K562 (cell line): Measurements from ENCODE around the gene NDUFV3. TPM values are rescaled to one million over a fixed set of nuclear protein-coding genes. Genes with fewer than 3 reads are reported as not detected.
A peak's percentile ranks its signal among the peaks of the same experiment; 100 is the strongest.
"Not testable (repeated sequence)": the region's sequence is repeated elsewhere in the genome, so short reads cannot be mapped to it uniquely, and the experiment has no call there.

Experiments
- ARID1B ChIP-seq: fragments of 450-650 bp; IDR thresholded peaks from 2 replicates; pipeline ENCODE4 v1.6.1; 2016; ENCODE audit warnings: antibody characterized with exemption, mild to moderate bottlenecking, inconsistent platforms
- CBFA2T2 ChIP-seq: fragments of 450-650 bp; conservative IDR thresholded peaks from 2 replicates; pipeline ENCODE4 v1.6.1; 2017; ENCODE audit warnings: mild to moderate bottlenecking
- GATAD2A ChIP-seq: fragments of 450-650 bp; IDR thresholded peaks from 2 replicates; pipeline ENCODE4 v1.6.1; 2017
- MTF1 ChIP-seq: fragments of 250-450 bp; sonication (Bioruptor Pico); IDR thresholded peaks from 2 replicates; pipeline ENCODE4 v1.9.0; 2021; ENCODE audit warnings: moderate library complexity, mild to moderate bottlenecking, inconsistent platforms, borderline replicate concordance
- NR2C1 ChIP-seq, 2 experiments: fragments of 450-650 bp; IDR thresholded peaks; 2 replicates each; pipeline ENCODE4 v1.6.1; 2017; ENCODE audit warnings: mild to moderate bottlenecking in 2 of 2, antibody characterized with exemption in 1 of 2, inconsistent platforms in 1 of 2, missing compliant biosample characterization in 1 of 2, missing genetic modification characterization in 1 of 2
- PHTF2 ChIP-seq: fragments of 250-450 bp; sonication (Bioruptor Pico); IDR thresholded peaks from 2 replicates; pipeline ENCODE4 v1.5.0; 2021; ENCODE audit warnings: mild to moderate bottlenecking
- PTRF ChIP-seq: fragments of 450-650 bp; IDR thresholded peaks from 2 replicates; pipeline ENCODE4 v1.6.1; 2016; ENCODE audit warnings: mild to moderate bottlenecking, missing genetic modification characterization, missing compliant biosample characterization
- PTTG1 ChIP-seq: fragments of 450-650 bp; IDR thresholded peaks from 2 replicates; pipeline ENCODE4 v1.6.1; 2016; ENCODE audit warnings: low read depth, mild to moderate bottlenecking, missing genetic modification characterization, missing compliant biosample characterization
- RHOXF2B ChIP-seq: fragments of 250-450 bp; sonication (Bioruptor Pico); conservative IDR thresholded peaks from 2 replicates; pipeline ENCODE4 v1.5.1; 2021
- TAF7 ChIP-seq: fragments of 450-650 bp; IDR thresholded peaks from 2 replicates; pipeline ENCODE4 v1.6.1; 2016; ENCODE audit warnings: missing genetic modification characterization, missing compliant biosample characterization
- ZKSCAN8 ChIP-seq: fragments of 200-800 bp; sonication (Bioruptor generic); IDR thresholded peaks from 2 replicates; pipeline ENCODE4 v1.6.1; 2016; ENCODE audit warnings: missing genetic modification characterization, missing compliant biosample characterization
- ZNF175 ChIP-seq: fragments of 200-800 bp; sonication (Bioruptor generic); IDR thresholded peaks from 2 replicates; pipeline ENCODE4 v1.6.1; 2016; ENCODE audit warnings: low read depth, mild to moderate bottlenecking, missing genetic modification characterization, missing compliant biosample characterization
- ZNF239 ChIP-seq: fragments of 250-450 bp; sonication (Bioruptor Pico); IDR thresholded peaks from 2 replicates; pipeline ENCODE4 v1.4.0; 2020; ENCODE audit warnings: mild to moderate bottlenecking
- ZNF41 ChIP-seq: fragments of 250-450 bp; sonication (Bioruptor Pico); conservative IDR thresholded peaks from 2 replicates; pipeline ENCODE4 v1.4.0; 2020; ENCODE audit warnings: mild to moderate bottlenecking
- ZNF583 ChIP-seq: fragments of 250-450 bp; sonication (Bioruptor Pico); IDR thresholded peaks from 2 replicates; pipeline ENCODE4 v1.4.0; 2020
- ZNF644 ChIP-seq: fragments of 200-800 bp; sonication (Bioruptor generic); IDR thresholded peaks from 2 replicates; pipeline ENCODE4 v1.6.1; 2016; ENCODE audit warnings: low read depth, missing genetic modification characterization, missing compliant biosample characterization
- polyA plus RNA-seq, 8 experiments: library from polyadenylated mRNA; depleted of rRNA in 4 of 8; stranded (reverse) in 5 of 8; unstranded in 3 of 8; fragments of >200 nt; fragmentation: Nextera tagmentation in 2 of 8; fragmentation: Illumina TruSeq in 1 of 8; extraction: Ambion mirVana in 2 of 8; extraction: Trizol in 1 of 8; gene quantifications; 2 replicates each; pipeline versions ENCODE4 v1.2.1 to v1.2.3, GENCODE V29; 2011 to 2014; ENCODE audit warnings: inconsistent platforms in 1 of 8, missing spikeins in 1 of 8
- total RNA-seq, 7 experiments: library from RNA; depleted of rRNA in 6 of 7; stranded (reverse); fragments of >200 nt in 6 of 7; fragmentation: Illumina TruSeq in 2 of 7; extraction: Trizol in 2 of 7; gene quantifications; 2 replicates each; pipeline versions ENCODE4 v1.2.1 to v1.2.3, GENCODE V29; 2011 to 2021; ENCODE audit warnings: low replicate concordance in 1 of 7
- TF ChIP-seq, protein P1 (sequence below), 2 experiments: fragments of 250-450 bp in 1 of 2; fragments of 450-650 bp in 1 of 2; sonication (Bioruptor Pico) in 1 of 2; IDR thresholded peaks; 2 replicates each; pipeline versions ENCODE4 v1.6.1 to v1.8.0; 2016 to 2021; ENCODE audit warnings: mild to moderate bottlenecking in 2 of 2, moderate library complexity in 2 of 2, missing compliant biosample characterization in 1 of 2, missing genetic modification characterization in 1 of 2
- TF ChIP-seq, protein P2 (sequence below): fragments of 250-450 bp; sonication (Bioruptor Pico); IDR thresholded peaks from 2 replicates; pipeline ENCODE4 v1.5.0; 2021
- TF ChIP-seq, protein P3 (sequence below): fragments of 250-450 bp; sonication (Bioruptor Pico); IDR thresholded peaks from 2 replicates; pipeline ENCODE4 v1.8.0; 2022; ENCODE audit warnings: moderate library complexity, mild to moderate bottlenecking, inconsistent platforms
- TF ChIP-seq, protein P4 (sequence below): fragments of 250-450 bp; sonication (Bioruptor Pico); IDR thresholded peaks from 2 replicates; pipeline ENCODE4 v1.4.0; 2020
- TF ChIP-seq, protein P5 (sequence below): fragments of 450-650 bp; conservative IDR thresholded peaks from 2 replicates; pipeline ENCODE4 v1.6.1; 2016; ENCODE audit warnings: missing genetic modification characterization, low read depth, mild to moderate bottlenecking, control low read depth, missing compliant biosample characterization

NDUFV3 gene
- total and polyA plus RNA-seq, 9 of the 15 experiments (the other 6 are each of a cell fraction or from before 2014, with no cell fraction given) = 19.1 to 87.8 (median 74.3) TPM

DNA sequence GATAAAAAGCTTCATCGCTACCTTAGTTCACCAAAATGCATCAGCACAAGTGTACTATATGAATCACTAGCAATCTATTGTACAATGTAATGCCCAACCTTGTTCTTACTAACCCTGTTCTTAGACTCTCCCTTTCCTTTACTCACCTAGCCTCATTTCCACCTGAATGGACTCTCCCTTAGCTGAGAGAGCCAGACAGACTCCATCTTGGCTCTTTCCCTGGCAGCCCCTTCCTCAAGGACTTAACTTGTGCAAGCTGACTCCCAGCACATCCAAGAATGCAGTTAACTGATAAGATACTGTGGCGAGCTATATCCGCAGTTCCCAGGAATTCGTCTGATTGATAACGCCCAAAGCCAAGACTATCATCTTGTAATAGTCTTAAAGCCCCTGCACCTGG, 43.3 kb downstream of the NDUFV3 start (continued):
- TF ChIP-seq NR2C1 (IDR thresholded peaks at IDR 0.05) = not testable (repeated sequence)
- TF ChIP-seq NR2C1 (tag; IDR thresholded peaks at IDR 0.05) = peak; percentile 84
- TF ChIP-seq, protein P1, sequence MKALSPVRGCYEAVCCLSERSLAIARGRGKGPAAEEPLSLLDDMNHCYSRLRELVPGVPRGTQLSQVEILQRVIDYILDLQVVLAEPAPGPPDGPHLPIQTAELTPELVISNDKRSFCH (CRISPR knock-in tag; IDR thresholded peaks at IDR 0.05) = not testable (repeated sequence)
- TF ChIP-seq, protein P1 (tag; IDR thresholded peaks at IDR 0.05) = peak; percentile 97
- peak; percentile 91 for TF ChIP-seq PHTF2 (CRISPR knock-in tag)
- TF ChIP-seq, protein P2, sequence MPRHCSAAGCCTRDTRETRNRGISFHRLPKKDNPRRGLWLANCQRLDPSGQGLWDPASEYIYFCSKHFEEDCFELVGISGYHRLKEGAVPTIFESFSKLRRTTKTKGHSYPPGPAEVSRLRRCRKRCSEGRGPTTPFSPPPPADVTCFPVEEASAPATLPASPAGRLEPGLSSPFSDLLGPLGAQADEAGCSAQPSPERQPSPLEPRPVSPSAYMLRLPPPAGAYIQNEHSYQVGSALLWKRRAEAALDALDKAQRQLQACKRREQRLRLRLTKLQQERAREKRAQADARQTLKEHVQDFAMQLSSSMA (CRISPR knock-in tag) = peak; percentile 63; the same call in 1 of the 2 replicates
- TF ChIP-seq TAF7 (tag) = peak; percentile 86; the same call in 1 of the 2 replicates
- TF ChIP-seq ZNF239 = peak; percentile 84
- TF ChIP-seq, protein P3, sequence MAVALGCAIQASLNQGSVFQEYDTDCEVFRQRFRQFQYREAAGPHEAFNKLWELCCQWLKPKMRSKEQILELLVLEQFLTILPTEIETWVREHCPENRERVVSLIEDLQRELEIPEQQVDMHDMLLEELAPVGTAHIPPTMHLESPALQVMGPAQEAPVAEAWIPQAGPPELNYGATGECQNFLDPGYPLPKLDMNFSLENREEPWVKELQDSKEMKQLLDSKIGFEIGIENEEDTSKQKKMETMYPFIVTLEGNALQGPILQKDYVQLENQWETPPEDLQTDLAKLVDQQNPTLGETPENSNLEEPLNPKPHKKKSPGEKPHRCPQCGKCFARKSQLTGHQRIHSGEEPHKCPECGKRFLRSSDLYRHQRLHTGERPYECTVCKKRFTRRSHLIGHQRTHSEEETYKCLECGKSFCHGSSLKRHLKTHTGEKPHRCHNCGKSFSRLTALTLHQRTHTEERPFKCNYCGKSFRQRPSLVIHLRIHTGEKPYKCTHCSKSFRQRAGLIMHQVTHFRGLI = peak; percentile 69; the same call in 1 of the 2 replicates
- peak; percentile 38; the same call in 1 of the 2 replicates for TF ChIP-seq CBFA2T2
- TF ChIP-seq ARID1B = peak; percentile 49
- peak; percentile 87; the same call in 1 of the 2 replicates for TF ChIP-seq ZNF175 (CRISPR knock-in tag)
- peak; percentile 85 for TF ChIP-seq PTRF
- TF ChIP-seq, protein P4, sequence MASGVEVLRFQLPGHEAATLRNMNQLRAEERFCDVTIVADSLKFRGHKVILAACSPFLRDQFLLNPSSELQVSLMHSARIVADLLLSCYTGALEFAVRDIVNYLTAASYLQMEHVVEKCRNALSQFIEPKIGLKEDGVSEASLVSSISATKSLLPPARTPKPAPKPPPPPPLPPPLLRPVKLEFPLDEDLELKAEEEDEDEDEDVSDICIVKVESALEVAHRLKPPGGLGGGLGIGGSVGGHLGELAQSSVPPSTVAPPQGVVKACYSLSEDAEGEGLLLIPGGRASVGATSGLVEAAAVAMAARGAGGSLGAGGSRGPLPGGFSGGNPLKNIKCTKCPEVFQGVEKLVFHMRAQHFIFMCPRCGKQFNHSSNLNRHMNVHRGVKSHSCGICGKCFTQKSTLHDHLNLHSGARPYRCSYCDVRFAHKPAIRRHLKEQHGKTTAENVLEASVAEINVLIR = 0 out of 2 replicates have a peak, but pooled peaks have one; percentile 46
- peak; percentile 93 for TF ChIP-seq PTTG1 (tag)
- TF ChIP-seq ZNF41 = peak; percentile 88
- TF ChIP-seq, protein P5, sequence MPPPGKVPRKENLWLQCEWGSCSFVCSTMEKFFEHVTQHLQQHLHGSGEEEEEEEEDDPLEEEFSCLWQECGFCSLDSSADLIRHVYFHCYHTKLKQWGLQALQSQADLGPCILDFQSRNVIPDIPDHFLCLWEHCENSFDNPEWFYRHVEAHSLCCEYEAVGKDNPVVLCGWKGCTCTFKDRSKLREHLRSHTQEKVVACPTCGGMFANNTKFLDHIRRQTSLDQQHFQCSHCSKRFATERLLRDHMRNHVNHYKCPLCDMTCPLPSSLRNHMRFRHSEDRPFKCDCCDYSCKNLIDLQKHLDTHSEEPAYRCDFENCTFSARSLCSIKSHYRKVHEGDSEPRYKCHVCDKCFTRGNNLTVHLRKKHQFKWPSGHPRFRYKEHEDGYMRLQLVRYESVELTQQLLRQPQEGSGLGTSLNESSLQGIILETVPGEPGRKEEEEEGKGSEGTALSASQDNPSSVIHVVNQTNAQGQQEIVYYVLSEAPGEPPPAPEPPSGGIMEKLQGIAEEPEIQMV (tag) = peak; percentile 77; the same call in 1 of the 2 replicates
- TF ChIP-seq GATAD2A = peak; percentile 62; the same call in 1 of the 2 replicates
- peak; percentile 88 for TF ChIP-seq ZNF644 (tag)
- peak; percentile 97 for TF ChIP-seq ZNF583 (CRISPR knock-in tag)
- TF ChIP-seq MTF1 (CRISPR knock-in tag) = 0 out of 2 replicates have a peak, but pooled peaks have one; percentile 54
- peak; percentile 88; the same call in 1 of the 2 replicates for TF ChIP-seq RHOXF2B (CRISPR knock-in tag)
- 0 out of 2 replicates have a peak, but pooled peaks have one; percentile 23 for TF ChIP-seq ZKSCAN8 (CRISPR knock-in tag)
